Thymus (tissue), 11 donors: ENCODE data around the gene ACTA1. TPM values are rescaled to one million over a fixed set of nuclear protein-coding genes. Genes with fewer than 3 reads are reported as not detected.

Source experiments
- DNase-seq, 9 donors: peaks; one replicate each; pipeline ENCODE4 v3.0.0-alpha.2; 2013; ENCODE audit warnings: low spot score in 9 of 9, low read depth in 6 of 9, missing footprints in 1 of 9
- H3K27ac ChIP-seq, 2 donors: one replicate each; pipeline ENCODE4 v1.5.1; 2013; ENCODE audit warnings: control low read depth in 1 of 2, low read depth in 1 of 2, low read length in 1 of 2, mild to moderate bottlenecking in 1 of 2, moderate library complexity in 1 of 2
- H3K27me3 ChIP-seq, 2 donors: one replicate each; pipeline ENCODE4 v1.5.1; 2013; ENCODE audit warnings: low read length in 1 of 2; ENCODE audit not compliant: control insufficient read depth in 2 of 2, insufficient read depth in 1 of 2
- H3K36me3 ChIP-seq, 2 donors: one replicate each; pipeline ENCODE4 v1.5.1; 2013; ENCODE audit warnings: low read length in 1 of 2, mild to moderate bottlenecking in 1 of 2, moderate library complexity in 1 of 2; ENCODE audit not compliant: control insufficient read depth in 2 of 2, insufficient read depth in 2 of 2
- H3K4me1 ChIP-seq, 2 donors: one replicate each; pipeline ENCODE4 v1.5.1; 2013; ENCODE audit warnings: low read length in 2 of 2; ENCODE audit not compliant: control insufficient read depth in 2 of 2, insufficient read depth in 2 of 2
- H3K4me3 ChIP-seq, 2 donors: one replicate each; pipeline ENCODE4 v1.5.1; 2013; ENCODE audit warnings: low read length in 2 of 2, control low read depth in 1 of 2, mild to moderate bottlenecking in 1 of 2
- H3K9me3 ChIP-seq, 2 donors: one replicate each; pipeline ENCODE4 v1.5.1; 2013; ENCODE audit warnings: low read length in 1 of 2, mild to moderate bottlenecking in 1 of 2; ENCODE audit not compliant: control insufficient read depth in 2 of 2, insufficient read depth in 1 of 2
- WGBS: extraction: QIAGEN DNeasy Blood & Tissue Kit; methylation state at CpG from one replicate; pipeline ENCODE4 v1.1.7; 2013; 5-methylcytosine and 5-hydroxymethylcytosine counted together
- polyA plus RNA-seq: library from polyadenylated mRNA; stranded (reverse); fragments of 200-250 nt; gene quantifications from one replicate; pipeline ENCODE4 v1.2.3, GENCODE V29; 2013
- total RNA-seq: library from RNA; stranded (reverse); fragments of 120-200 nt; gene quantifications from one replicate; pipeline ENCODE4 v1.2.4, GENCODE V29; 2013
- donor health status: healthy.

The ACTA1 gene
- total and polyA plus RNA-seq, 2 donors, result 1.5 to 6.4 TPM

DNA sequence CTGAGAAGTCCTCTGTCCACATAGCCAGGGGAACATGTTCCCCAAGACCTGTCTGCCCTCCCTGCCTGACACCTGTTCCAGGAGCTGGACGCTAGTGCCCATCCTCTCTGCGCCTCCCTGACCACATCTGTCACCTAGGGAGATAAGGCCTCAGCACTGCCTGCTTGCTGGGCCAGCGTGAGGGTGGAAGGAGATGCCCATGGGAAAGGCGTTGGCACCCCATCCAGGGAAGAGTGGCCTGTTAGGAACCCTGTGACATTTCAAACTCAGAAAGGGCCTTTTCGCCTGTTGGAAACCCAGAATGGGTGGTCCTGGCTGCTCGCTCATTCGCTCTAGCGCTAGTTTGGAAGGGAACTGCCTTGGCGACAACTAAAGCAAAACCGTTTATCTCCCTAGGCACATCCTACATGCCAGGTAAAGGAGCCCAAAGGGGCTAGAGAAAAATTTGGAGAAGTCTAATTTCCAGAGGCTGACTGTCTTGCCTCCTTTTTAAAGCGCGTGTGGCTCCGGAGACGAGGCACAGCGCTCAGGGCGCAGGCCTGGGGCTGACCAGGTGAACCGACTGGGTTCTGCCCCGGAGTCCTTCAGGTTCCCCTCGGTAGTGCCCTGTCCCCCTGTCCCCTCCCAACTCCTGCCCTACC, 410 bp downstream of the ACTA1 start:
- no peak for DNase-seq
- WGBS, result 19% methylated on average over 19 of the region's 19 CpGs
- Histone ChIP-seq H3K4me1 (peaks cover 0 to 9% of the 10 kb centered on the region in 2 donors), H3K9me3 (peaks cover 1 to 3% of the 10 kb centered on the region in 2 donors), H3K27ac (no peak overlapping the region), H3K27me3 (peaks cover 63 to 88% of the 10 kb centered on the region in 2 donors), H3K36me3 (no peaks in the 10 kb centered on the region), H3K4me3 (no peak overlapping the region)

DNA sequence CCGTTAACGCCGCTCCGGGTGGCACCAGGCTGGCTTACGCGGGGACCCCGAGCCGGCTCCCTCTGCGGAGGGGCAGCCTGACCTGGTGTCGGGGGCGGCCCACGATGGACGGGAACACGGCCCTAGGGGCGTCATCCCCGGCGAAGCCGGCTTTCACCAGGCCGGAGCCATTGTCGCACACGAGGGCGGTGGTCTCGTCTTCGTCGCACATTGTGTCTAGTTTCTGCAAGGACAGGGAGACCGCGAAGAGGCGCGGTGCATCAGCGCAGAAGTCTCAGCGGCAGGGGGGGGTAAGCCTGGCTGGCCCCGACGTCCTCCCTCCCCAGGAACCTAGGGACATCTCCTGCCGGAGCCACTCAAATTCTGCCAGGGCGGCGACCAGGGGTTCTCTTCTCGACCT, 989 bp downstream of the ACTA1 start:
- Histone ChIP-seq H3K27me3 (peaks cover 63 to 92% of the 10 kb centered on the region in 2 donors), H3K36me3 (no peaks in the 10 kb centered on the region), H3K27ac (no peak overlapping the region), H3K9me3 (peaks cover 1 to 3% of the 10 kb centered on the region in 2 donors), H3K4me1 (peaks cover 0 to 9% of the 10 kb centered on the region in 2 donors), H3K4me3 (no peak overlapping the region)
- DNase-seq, result no peak
- WGBS, result 14% methylated on average over 37 of the region's 37 CpGs

DNA sequence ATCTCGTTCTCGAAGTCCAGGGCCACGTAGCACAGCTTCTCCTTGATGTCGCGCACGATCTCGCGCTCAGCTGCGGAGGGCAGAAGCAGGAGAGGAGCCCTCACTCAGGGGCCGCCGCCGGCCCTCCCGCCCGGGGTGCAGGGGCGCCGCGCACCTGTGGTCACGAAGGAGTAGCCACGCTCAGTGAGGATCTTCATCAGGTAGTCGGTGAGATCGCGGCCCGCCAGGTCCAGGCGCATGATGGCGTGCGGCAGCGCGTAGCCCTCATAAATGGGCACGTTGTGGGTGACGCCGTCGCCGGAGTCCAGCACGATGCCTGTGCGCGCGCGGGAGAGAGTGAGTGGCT, 1.8 kb downstream of the ACTA1 start:
- 10% methylated on average over 38 of the region's 38 CpGs for WGBS

DNA sequence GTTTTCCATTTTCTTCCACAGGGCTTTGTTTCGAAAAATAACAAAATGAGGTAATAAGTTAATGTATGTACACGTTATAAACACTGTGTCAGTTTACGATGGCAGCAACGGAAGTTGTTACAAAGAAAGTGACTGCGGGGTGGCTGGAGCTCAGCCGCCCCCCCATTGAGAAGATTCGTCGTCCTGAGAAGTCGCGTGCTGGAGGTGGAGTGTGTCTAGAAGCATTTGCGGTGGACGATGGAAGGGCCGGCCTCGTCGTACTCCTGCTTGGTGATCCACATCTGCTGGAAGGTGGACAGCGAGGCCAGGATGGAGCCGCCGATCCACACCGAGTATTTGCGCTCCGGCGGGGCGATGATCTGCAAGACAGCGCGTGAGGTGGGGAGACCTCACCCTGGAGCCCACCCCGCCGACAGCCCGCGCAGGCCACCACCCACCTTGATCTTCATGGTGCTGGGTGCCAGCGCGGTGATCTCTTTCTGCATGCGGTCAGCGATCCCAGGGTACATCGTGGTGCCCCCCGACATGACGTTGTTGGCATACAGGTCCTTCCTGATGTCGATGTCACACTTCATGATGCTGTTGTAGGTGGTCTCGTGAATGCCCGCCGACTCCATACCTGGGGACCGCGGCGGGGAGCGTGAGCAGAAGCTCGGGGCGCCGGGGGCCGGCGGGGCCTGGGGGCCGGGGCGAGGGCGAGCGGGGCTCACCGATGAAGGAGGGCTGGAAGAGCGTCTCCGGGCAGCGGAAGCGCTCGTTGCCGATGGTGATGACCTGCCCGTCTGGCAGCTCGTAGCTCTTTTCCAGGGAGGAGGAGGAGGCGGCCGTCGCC, 2.4 kb downstream of the ACTA1 start:
- no peaks in the 10 kb centered on the region for H3K36me3 ChIP-seq
- 9% methylated on average over 65 of the region's 65 CpGs for WGBS
- H3K9me3 ChIP-seq, result peaks cover 1 to 3% of the 10 kb centered on the region in 2 donors
- H3K27me3 ChIP-seq, result peaks cover 69 to 98% of the 10 kb centered on the region in 2 donors
- no peak for DNase-seq
- no peak overlapping the region for H3K27ac ChIP-seq
- H3K4me3 ChIP-seq, result peak overlapping the region in 1 of 2 donors; percentile 11
- peaks cover 0 to 9% of the 10 kb centered on the region in 2 donors for H3K4me1 ChIP-seq

More for the DNA sequence above, 1.8 kb downstream of the ACTA1 start:
- Histone ChIP-seq H3K4me1 (peaks cover 0 to 9% of the 10 kb centered on the region in 2 donors), H3K27ac (no peak overlapping the region), H3K4me3 (peak overlapping the region in 1 of 2 donors; percentile 11), H3K36me3 (no peaks in the 10 kb centered on the region), H3K9me3 (peaks cover 1 to 3% of the 10 kb centered on the region in 2 donors), H3K27me3 (peaks cover 68 to 97% of the 10 kb centered on the region in 2 donors)
- no peak for DNase-seq

DNA sequence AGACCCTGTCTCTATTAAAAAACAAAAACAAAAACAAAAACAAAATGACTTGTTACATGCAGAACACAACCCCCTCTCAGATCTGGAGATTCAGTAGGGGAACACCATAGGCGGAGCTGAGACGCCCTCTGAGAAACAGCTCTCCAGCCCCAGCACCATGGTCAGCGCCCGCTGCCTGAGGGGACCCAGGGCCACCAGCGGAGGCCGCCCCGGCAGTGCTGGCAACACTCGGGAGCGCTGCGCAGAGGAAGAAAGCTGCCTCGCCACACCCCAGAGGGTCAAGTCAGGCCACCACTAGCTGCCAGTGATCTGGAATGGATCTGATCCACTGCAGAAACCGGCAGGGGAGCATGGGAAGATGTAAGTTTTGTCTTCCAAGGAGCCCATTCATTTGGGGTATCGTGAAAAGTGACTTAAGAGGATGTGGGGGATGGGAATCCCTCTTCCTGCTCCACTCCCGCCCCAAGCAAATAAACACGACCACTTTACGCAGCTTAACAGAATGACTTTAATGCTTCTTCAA, 3.1 kb downstream of the ACTA1 start:
- H3K27me3 ChIP-seq, result peaks cover 66 to 98% of the 10 kb centered on the region in 2 donors
- peak in 7 of 9 donors; percentile 11 to 64 (median 35) for DNase-seq
- H3K4me3 ChIP-seq, result peak overlapping the region in 1 of 2 donors; percentile 11
- no peaks in the 10 kb centered on the region for H3K36me3 ChIP-seq
- peaks cover 0 to 9% of the 10 kb centered on the region in 2 donors for H3K4me1 ChIP-seq
- no peak overlapping the region for H3K27ac ChIP-seq
- peaks cover 1 to 3% of the 10 kb centered on the region in 2 donors for H3K9me3 ChIP-seq
- WGBS, result 4% methylated on average over 16 of the region's 16 CpGs

DNA sequence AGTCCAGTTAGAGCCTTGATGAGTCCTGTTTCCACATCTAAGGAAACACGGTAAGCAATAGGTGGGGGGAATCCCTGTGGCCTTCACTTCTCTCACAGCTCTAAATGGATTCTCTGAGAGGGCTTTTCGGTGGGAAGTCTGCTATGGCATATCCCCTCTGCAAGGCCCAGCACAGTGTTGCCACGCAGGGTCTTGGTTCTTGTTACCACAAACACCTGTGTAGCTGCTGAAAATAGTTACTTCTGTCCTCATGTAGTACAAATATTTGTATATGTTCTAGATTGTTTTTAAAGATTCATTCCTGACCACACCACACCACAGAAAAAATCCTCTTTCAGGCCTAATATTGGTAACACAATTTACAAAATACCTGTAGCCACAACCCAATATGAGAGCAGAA, 5.6 kb downstream of the ACTA1 start:
- Histone ChIP-seq H3K4me1 (peaks cover 0 to 9% of the 10 kb centered on the region in 2 donors), H3K4me3 (no peak overlapping the region), H3K27ac (no peak overlapping the region), H3K9me3 (peaks cover 1 to 3% of the 10 kb centered on the region in 2 donors), H3K36me3 (no peaks in the 10 kb centered on the region), H3K27me3 (peaks cover 43 to 77% of the 10 kb centered on the region in 2 donors)
- DNase-seq, result no peak
- WGBS, result 83% methylated on average over 3 of the region's 3 CpGs

DNA sequence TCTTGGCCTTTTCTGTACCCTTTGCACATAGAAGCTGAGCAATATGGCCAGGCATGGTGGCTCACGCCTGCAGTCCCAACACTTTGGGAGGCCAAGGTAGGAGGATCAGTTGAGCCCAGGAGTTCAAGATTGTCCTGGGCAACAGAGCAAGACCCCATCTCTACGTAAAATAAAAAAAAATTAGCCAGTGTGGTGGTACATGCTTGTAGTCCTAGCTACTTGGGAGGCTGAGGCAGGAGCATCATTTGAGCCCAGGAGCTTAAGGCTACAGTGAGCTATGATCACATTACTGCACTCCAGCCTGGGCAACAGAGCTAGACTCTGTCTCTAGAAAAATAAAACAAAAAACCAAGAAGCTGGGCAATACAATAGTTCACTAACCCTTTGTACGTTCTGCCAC, 6.3 kb downstream of the ACTA1 start:
- Histone ChIP-seq H3K4me1 (peaks cover 0 to 9% of the 10 kb centered on the region in 2 donors), H3K4me3 (no peak overlapping the region), H3K36me3 (no peaks in the 10 kb centered on the region), H3K27ac (no peak overlapping the region), H3K27me3 (peaks cover 36 to 70% of the 10 kb centered on the region in 2 donors), H3K9me3 (peaks cover 1 to 3% of the 10 kb centered on the region in 2 donors)
- no peak for DNase-seq
- 88% methylated on average over 3 of the region's 3 CpGs for WGBS

DNA sequence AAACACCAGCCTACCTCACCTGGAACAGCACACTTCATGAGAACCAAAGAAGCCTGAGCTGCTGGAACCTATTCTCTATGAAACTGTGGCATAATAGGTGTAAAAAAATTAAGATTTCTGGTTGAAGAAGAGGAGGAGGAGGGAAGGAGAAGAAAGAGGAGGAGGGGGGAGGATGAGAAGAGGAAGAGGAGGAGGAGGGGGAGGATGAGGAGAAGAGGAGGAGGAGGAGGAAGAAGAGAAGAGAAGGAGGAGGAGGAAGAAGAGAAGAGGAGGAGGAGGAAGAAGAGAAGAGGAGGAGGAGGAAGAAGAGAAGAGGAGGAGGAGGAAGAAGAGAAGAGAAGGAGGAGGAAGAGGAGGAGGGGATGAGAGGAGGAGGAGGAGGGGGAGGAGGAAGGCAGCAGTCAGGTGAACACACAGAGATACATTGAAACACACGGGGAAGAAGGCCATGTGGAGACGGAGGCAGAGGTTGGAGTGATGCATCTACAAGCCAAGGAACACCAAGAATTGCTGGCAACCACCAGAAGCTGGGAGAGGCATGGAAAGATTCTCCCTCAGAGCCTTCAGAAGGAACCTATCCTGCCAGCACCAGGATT, 8.2 kb downstream of the ACTA1 start:
- H3K4me3 ChIP-seq, result no peak overlapping the region
- 96% methylated on average over 2 of the region's 2 CpGs for WGBS
- no peaks in the 10 kb centered on the region for H3K9me3 ChIP-seq
- DNase-seq, result no peak
- peaks cover 18 to 56% of the 10 kb centered on the region in 2 donors for H3K27me3 ChIP-seq
- no peak overlapping the region for H3K27ac ChIP-seq
- H3K36me3 ChIP-seq, result no peaks in the 10 kb centered on the region
- no peaks in the 10 kb centered on the region for H3K4me1 ChIP-seq

DNA sequence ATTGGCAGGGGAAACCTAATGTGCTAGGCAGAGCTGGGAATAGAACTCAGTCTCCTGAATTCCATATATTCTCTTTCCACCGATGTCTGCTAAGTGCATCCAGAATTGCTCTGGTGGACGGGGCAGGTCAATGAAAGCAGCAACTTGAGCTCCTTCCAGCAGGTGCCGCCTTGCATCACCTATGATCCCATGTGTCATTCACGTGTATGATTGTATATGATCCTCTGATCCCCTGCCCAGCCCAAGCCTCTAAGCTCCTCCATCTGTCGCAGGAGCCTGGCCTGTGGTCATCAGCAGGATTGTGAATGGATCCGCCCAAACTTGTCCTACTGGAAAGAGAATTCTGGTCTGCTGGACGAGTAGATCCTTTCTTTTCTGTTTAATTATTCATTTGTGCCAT, 13.1 kb downstream of the ACTA1 start:
- WGBS, result 81% methylated on average over 7 of the region's 7 CpGs
- Histone ChIP-seq H3K4me1 (no peaks in the 10 kb centered on the region), H3K4me3 (no peak overlapping the region), H3K9me3 (no peaks in the 10 kb centered on the region), H3K27ac (no peak overlapping the region), H3K27me3 (peaks cover 0 to 16% of the 10 kb centered on the region in 2 donors), H3K36me3 (no peaks in the 10 kb centered on the region)
- DNase-seq, result no peak
